Effector CD4-positive, alpha-beta T cell (primary cell): ENCODE measurements around the gene TMTC2.

Source experiments
- DNase-seq: peaks from one replicate; pipeline ENCODE4 v3.0.0-alpha.2; 2020
- total RNA-seq: gene quantifications from one replicate; lab custom pipeline; 2026; lab: John Stamatoyannopoulos, UW

TMTC2 gene
- total RNA-seq: 9.4 reads per million, percentile 30 among the genes with 10 or more reads in this experiment

GRCh38 chr12:82686168-82687020 lies at the start of gene TMTC2:
TMTC2 (plus strand) TSS chr12:82686906.
- peak; percentile 80 for DNase-seq

- no peak for DNase-seq
Observed at GRCh38 chr12:82638324-82638723, 48.4 kb upstream of the TMTC2 start.

- DNase-seq: no peak
Observed at GRCh38 chr12:82644896-82645295, 41.8 kb upstream of the TMTC2 start.

GRCh38 chr12:82645414-82645813 lies 41.3 kb upstream of the TMTC2 start:
- no peak for DNase-seq

GRCh38 chr12:82647853-82648252 lies 38.9 kb upstream of the TMTC2 start:
- DNase-seq: no peak

- no peak for DNase-seq
Observed at GRCh38 chr12:82648259-82648909, 38.3 kb upstream of the TMTC2 start.

- no peak for DNase-seq
Observed at GRCh38 chr12:82650627-82651337, 35.9 kb upstream of the TMTC2 start.

- no peak for DNase-seq
Observed at GRCh38 chr12:82651489-82651888, 35.2 kb upstream of the TMTC2 start.

GRCh38 chr12:82652071-82652470 lies 34.6 kb upstream of the TMTC2 start:
- DNase-seq: no peak

GRCh38 chr12:82655751-82656150 lies 31.0 kb upstream of the TMTC2 start:
- DNase-seq: no peak

GRCh38 chr12:82659343-82660207 lies 27.1 kb upstream of the TMTC2 start:
- DNase-seq: no peak

GRCh38 chr12:82660541-82661325 lies 26.0 kb upstream of the TMTC2 start:
- no peak for DNase-seq

GRCh38 chr12:82663893-82664292 lies 22.8 kb upstream of the TMTC2 start:
- no peak for DNase-seq

GRCh38 chr12:82665142-82665923 lies 21.4 kb upstream of the TMTC2 start:
- no peak for DNase-seq

- no peak for DNase-seq
Observed at GRCh38 chr12:82666830-82667229, 19.9 kb upstream of the TMTC2 start.

- no peak for DNase-seq
Observed at GRCh38 chr12:82671673-82672195, 15.0 kb upstream of the TMTC2 start.

- no peak for DNase-seq
Observed at GRCh38 chr12:82672811-82673495, 13.8 kb upstream of the TMTC2 start.

GRCh38 chr12:82673698-82674097 lies 13.0 kb upstream of the TMTC2 start:
- DNase-seq: no peak

GRCh38 chr12:82675246-82675645 lies 11.5 kb upstream of the TMTC2 start:
- no peak for DNase-seq

- DNase-seq: no peak
Observed at GRCh38 chr12:82682326-82682725, 4.4 kb upstream of the TMTC2 start.
